ENCODE results near the gene ARHGEF17.

DNA sequence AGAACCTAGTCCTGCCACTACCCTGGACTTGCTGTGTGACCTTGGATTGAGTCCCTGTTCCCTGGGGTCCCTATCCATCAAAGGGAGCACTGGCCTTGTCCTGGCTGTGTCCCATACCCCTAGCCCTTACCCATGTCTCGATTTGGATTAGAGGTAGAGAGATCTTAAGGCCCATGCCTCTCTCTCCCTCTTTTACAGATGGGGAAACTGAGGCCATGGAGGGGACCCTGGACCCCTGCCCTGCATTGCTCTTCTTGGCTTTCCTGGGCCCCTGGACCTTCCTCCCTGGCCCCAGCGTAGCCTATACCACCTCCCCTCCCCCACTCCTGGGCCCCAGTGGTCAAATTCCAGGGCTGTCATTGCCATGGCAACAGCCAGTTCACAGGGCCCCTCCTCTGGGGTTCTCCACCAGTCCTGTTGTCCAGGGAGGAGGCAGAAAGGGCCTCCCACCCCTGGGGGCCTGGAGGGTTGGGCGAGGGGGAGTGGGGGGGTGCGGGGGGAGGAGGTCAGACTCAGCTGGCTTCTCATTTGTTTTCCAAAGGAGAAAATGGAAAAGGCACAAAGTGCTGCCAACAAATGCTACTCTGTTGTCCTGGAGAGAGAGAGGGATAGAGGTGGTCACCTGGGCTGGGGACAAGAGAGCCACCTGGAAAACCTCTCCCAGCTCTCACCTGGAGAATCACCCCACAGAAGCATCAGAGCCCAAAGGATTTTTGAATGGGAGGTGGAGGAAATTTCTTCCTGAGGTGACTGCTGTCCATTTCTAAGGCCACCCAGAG, 23.3 kb downstream of the ARHGEF17 start:
- TF ChIP-seq PRDM1 (tag by site-specific recombination; IDR thresholded peaks at IDR 0.05), result no peak
- TF ChIP-seq, protein P1, sequence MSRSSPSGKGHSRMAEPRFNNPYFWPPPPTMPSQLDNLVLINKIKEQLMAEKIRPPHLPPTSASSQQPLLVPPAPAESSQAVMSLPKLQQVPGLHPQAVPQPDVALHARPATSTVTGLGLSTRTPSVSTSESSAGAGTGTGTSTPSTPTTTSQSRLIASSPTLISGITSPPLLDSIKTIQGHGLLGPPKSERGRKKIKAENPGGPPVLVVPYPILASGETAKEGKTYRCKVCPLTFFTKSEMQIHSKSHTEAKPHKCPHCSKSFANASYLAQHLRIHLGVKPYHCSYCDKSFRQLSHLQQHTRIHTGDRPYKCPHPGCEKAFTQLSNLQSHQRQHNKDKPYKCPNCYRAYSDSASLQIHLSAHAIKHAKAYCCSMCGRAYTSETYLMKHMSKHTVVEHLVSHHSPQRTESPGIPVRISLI (tag by site-specific recombination; IDR thresholded peaks at IDR 0.05), result no peak
- TF ChIP-seq, protein P2, sequence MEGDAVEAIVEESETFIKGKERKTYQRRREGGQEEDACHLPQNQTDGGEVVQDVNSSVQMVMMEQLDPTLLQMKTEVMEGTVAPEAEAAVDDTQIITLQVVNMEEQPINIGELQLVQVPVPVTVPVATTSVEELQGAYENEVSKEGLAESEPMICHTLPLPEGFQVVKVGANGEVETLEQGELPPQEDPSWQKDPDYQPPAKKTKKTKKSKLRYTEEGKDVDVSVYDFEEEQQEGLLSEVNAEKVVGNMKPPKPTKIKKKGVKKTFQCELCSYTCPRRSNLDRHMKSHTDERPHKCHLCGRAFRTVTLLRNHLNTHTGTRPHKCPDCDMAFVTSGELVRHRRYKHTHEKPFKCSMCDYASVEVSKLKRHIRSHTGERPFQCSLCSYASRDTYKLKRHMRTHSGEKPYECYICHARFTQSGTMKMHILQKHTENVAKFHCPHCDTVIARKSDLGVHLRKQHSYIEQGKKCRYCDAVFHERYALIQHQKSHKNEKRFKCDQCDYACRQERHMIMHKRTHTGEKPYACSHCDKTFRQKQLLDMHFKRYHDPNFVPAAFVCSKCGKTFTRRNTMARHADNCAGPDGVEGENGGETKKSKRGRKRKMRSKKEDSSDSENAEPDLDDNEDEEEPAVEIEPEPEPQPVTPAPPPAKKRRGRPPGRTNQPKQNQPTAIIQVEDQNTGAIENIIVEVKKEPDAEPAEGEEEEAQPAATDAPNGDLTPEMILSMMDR (tag by site-specific recombination; IDR thresholded peaks at IDR 0.05), result no peak
- no peak for TF ChIP-seq ZNF221 (tag by site-specific recombination; IDR thresholded peaks at IDR 0.05; ENCODE audit: borderline replicate concordance)
- TF ChIP-seq SP7 (tag by site-specific recombination; IDR thresholded peaks at IDR 0.05), result no peak
- no peak for TF ChIP-seq ZBTB8A (tag by site-specific recombination; IDR thresholded peaks at IDR 0.05)
